Epithelial cell of esophagus (primary cell): ENCODE data around the gene CHRNA4.

Source experiments
- DNase-seq: peaks from one replicate; pipeline ENCODE4 v3.0.0; 2010; ENCODE audit warnings: low read depth
- H3K4me3 ChIP-seq: 2 replicates; pipeline ENCODE4 v1.5.1; 2011; ENCODE audit warnings: mild to moderate bottlenecking, low read length, control low read depth
- CTCF ChIP-seq: IDR thresholded peaks from 2 replicates; pipeline ENCODE4 v1.5.1; 2011; ENCODE audit warnings: low read depth, mild to moderate bottlenecking, low read length, control low read depth, inconsistent platforms; ENCODE audit not compliant: insufficient read depth; ENCODE audit errors: missing control alignments

The CHRNA4 gene

GRCh38 chr20:63356511-63356910, 4.6 kb downstream of the CHRNA4 start:
- TF ChIP-seq CTCF, result no peak
- no peak overlapping the region for H3K4me3 ChIP-seq
- DNase-seq, result no peak

GRCh38 chr20:63355781-63356295, 5.3 kb downstream of the CHRNA4 start:
- TF ChIP-seq CTCF, result no peak
- DNase-seq, result no peak
- H3K4me3 ChIP-seq, result no peak overlapping the region

GRCh38 chr20:63354636-63355350, 6.4 kb downstream of the CHRNA4 start:
- no peak for TF ChIP-seq CTCF
- H3K4me3 ChIP-seq, result no peak overlapping the region
- no peak for DNase-seq

DNA sequence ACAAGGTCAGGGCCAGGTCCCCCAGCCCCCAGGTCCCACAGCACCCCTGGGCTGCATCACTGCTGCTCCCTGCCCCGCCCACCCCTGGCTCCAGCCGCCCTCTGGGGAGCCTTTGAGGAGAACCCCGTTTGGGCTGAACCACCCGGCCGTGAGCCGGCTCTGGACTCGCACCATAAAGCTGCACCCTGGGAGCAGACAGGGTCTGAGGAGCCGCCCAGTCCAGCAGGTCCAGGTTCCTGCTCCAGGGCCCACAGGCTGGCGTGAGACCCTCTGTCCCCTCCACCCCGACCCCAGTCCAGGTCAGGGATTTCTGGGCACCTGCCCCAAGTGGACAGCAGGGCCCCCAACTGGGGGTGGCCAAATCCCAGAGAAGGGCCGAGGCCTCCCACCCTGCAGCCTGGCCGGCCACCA, 8.3 kb downstream of the CHRNA4 start:
- DNase-seq, result no peak
- no peak overlapping the region for H3K4me3 ChIP-seq
- TF ChIP-seq CTCF, result no peak

DNA sequence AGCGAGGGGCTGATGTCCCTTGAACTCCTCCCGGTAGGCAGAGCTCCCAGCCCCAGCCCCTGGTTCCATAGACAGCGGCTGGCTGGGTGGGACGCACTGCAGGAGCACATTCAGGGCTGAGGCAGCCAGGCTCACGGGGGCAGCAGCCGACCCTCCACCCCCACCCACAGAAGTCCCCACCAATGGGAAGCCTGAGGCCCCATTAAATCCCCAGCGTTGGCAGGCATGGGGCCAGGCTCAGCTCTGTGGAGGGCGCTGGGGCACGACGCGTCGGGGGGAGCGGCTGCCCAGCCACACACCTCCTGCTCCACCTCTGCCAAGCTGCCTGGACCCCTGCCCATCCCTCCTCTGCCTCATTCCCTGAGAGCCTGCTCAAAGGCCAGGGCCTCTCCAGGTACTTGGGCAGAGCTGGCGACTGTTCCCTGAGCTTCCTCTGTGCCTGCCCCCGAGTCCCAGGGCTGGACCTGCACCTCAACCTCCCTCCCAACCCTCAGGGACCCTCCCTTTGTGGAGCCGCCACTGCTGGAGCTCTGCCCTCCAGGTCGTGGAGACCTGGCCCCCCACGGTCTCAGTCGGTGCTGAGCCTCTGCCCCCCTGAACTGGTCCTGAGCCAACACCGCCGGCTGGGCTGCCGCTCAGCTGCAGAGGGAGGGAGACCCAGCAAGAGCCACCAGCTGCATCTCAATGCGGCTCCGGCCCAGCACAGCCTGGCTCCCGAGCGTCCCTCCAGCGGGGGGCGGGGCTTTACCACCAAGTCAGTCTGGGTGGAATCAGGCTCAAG, 9.1 kb downstream of the CHRNA4 start:
- no peak overlapping the region for H3K4me3 ChIP-seq
- no peak for DNase-seq
- TF ChIP-seq CTCF, result no peak

GRCh38 chr20:63351326-63351700, 9.8 kb downstream of the CHRNA4 start:
- no peak overlapping the region for H3K4me3 ChIP-seq
- DNase-seq, result no peak
- no peak for TF ChIP-seq CTCF
